GM21825 (cell line): ENCODE data around the gene ATP10A.

Experiments
- ATAC-seq: cut with Tn5 transposase; IDR thresholded peaks from one replicate; pipeline ENCODE4 v1.9.1; 2021; ENCODE audit warnings: mild to moderate bottlenecking, moderate library complexity; ENCODE audit not compliant: unreplicated experiment

The ATP10A gene

DNA sequence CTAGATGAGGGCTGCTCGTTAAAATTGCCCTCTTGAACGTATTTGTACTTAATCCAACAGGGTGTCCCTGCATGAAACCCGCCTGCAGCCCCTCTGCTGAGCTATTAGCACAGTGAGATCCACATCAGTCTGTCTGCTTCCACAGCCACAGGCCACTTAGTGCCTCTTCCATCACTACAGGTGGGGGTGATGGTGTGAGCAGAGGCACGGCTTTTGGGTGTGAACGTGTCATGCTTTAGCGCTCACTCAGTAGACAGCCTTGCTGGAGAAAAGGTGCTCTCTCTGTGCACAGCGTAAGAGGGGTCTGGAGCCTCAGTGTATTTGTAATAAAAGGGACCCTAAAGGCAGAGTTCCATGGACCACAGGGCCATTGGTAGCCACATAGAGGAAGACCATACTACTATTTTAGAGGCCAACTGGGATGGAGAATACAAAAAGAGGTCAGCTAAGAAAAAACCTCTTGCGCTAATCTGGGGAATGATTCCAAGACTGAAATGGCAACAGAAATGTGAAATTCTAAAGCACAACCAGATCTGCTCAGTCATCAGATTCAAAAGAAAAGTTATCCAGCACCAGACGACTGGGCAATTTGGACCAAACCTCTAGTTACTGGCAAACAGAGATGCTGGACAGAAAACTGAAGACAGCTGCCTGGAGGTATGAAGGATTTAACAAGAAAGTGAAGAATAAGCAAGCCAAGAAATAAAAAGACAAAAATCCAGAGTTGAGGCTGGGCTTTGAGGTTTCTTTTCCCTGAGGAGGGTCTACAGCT is 120.2 kb downstream of the ATP10A start:
- no peak for ATAC-seq

DNA sequence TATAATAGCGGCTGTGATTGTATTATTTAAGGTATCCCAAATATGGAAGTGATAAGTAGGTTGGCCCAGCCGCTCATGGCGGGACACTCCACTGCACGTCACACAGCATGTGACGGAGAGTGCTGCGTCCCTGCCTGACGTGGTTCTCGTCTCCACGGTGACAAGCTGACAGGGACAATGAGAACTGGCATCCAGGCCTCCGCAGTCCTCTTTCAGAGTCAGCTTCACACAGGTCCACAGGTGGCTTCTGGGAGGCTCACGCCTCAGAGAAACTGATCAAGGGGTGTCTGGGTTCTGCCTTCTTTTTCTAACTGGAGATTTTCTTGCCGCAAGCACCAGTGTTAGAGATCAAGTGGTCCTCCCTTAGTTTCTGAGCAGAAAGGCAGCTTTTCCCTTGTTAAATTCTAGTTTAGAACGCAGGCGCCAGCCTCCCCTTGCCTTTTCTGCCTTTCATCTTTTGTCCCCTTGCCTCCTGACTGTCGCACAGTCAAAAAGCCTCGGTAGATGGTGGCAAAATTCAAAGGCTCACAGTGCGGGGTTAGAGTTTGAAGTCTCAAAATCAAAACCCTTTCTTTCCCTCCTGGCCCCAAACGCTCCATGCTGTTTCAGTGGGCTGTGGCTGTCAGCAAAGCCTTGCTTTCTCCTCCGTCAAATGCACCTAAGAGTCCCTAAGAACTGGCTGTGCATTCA is 120.9 kb downstream of the ATP10A start:
- ATAC-seq = no peak

DNA sequence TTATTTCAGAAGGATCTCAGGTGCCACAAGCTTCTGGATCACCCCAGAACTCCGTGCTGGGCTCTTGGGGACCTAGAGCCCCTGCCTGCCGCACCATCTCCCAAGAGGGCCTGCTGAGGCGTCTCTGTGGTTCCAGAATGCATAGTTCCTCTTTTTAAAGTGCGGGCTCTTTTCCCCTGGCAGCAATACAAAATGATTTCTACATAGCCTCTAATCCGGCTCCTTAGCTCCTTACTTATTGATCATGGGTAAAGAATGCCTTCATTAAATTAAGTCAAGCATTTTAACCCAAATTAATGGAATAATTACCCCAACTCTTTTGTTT is 121.9 kb downstream of the ATP10A start:
- no peak for ATAC-seq

DNA sequence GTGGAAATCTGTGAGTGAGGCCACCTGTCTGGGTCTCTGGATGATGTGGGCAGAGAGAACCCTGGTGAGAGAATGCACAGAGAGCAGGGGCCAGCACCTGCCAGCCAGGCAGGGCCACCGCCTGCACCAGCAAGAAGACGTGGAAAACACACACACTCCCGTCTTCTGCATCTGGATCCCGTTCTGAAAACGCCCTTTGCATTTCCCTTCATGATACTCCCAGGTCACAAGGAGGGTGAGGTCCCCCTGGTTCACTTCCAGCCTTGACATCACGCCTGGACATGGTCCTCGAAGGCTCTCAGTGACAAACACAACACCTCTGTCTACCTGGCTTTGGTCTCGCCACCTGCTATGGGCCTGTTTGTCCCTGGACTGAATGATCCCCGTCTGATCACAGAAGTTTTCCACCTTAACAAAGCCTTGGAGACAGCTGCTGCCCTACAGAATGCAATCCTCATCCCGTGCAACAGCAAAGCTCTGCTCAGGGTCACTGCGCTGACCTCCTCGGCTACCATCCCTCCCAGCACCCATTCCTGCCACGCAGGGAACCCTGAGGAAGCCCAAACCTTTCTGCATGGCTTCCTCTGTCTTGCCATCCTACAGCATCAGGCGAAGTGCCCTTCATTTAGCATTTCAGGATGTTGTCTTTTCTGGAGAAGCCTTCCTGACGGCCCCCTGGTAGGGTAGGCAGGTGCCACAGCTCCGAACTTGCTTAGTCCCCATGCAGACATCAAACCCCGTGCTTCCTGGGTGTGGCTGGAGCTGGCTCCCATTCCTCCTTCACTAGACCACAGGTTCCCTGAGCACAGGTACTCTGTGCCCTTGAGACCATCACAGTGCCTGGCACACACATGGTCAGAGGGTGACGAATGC is 122.5 kb downstream of the ATP10A start:
- ATAC-seq = no peak

DNA sequence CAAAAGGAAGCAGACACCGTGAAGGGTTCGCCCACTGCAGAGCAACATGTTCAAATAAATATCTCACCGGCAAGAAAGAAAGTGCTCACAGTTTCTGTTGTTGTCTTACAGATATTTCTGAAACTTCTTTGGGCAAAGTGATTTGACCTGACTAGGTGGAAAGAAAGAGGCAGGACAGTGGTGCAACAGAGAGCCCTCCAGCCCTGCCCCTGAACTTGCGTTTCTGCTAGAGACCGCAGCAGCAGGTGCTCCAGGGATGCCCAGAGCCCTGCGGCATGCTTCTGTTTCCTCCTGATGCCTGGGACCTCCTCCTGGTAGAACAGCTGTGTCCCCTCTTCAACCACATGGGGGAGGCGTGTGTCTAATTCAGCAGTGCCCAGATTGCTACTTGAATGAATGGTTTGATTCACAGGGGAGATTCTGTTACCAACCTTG is 123.4 kb downstream of the ATP10A start:
- peak; percentile 84 for ATAC-seq

DNA sequence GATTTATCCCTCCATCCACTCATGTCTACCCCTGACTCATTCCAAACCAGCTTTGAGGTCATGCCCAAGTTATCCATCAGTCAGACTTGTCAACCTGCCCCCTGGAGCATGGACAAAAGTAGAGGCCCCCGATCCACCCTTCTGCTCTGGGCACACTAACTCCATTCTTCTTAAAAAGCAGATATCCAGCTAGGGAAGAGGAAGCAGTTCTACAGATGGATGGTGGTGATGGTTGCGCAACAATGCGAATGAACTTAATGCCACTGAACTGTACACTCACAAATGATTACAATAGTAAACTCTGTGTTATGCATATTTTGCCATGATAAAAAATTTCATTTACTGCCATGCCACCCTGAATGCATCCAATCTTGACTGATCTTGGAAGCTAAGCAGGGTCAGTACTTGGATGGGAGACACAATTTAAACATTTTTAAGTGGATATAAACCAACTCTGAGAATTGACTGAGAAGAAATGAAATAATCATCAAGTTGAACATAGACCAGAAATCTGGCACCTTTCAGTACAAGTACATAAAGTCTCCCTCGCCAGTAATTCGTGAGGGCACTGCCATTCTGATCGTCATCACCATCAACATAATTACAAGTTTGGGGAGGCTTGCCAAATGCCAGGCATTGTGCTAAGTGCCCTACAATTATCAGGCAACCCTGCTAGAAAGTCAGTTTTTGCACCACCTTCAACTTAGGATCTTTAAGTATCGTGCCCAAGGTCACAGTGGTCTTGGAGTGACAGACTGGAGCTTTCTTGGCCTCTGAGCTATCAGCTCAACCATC is 124.8 kb downstream of the ATP10A start:
- ATAC-seq = no peak

DNA sequence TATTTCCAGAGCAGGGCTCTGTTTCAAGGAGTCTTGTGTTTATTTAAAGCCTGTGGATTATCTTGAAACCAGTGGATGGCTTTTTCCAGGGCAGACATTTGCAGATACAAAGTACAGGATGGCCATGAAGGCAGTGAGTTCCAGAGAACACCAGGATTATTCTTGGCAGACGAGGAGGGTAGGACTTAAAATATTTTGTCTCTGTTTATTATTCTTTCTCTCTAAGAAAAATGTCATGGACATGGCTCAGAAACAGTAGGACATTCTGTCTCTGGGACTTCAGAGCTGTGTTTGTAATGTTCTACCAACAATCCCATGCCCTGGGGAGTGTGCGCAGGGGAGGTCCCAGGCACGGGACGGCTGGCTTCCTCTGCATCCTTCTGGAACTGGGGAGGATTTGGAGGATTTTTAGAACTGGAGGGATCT is 125.9 kb downstream of the ATP10A start:
- no peak for ATAC-seq

DNA sequence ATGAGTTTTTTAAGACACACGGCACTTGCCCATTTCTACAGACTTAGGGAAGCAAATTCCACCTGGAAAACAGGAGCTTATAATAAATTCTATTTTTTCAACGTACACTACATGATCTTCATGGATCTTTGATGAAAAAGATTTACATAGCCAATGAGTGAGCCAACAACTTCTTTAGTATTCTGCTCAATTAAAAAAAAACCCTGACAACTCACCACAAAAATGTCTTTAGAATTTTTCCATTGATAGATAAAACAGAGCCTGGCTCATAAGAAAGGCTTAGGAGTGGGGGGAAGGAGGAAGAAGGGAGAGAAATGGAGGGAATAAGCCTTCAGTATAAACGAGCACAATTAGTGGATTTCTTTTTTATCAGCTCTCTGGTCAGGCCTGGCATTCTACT is 126.7 kb downstream of the ATP10A start:
- ATAC-seq = no peak

DNA sequence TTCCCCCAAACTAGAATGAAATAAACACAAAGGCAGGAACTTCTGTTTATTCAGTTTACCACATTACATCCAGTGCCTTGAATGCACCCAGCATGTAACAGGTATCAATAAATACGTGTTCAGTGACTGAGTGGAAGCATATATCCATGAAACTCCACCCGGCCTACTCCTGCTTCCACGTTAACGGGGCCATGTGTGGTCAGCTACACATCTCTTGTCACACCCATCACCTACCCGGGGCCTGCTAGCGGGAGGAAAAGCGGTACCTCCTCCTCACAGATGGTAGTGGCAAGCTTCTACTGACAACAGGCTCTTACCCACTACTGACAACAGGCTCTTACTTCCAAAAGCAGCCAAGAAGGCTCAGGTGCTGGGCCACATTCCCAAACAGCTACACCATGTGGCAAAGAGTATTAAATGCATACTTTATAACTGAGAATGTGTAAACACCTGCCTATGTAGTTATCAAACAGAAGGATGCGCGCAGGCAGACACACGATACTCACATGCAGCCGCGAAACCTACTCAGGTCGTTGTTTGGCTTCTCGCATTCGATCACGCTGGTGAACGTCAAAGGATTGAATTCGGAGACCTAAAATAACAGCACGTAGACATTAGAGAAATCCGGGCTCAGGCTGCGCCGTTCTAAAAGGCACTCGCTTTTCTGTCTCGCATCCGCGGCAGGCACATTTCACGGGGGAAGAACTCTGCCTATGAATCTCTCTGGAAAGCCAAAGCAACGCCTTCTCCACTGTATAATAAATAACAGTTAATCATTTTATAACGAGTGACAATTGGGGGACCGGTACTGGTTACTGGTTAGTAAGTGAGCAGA is 127.4 kb downstream of the ATP10A start:
- ATAC-seq = no peak

DNA sequence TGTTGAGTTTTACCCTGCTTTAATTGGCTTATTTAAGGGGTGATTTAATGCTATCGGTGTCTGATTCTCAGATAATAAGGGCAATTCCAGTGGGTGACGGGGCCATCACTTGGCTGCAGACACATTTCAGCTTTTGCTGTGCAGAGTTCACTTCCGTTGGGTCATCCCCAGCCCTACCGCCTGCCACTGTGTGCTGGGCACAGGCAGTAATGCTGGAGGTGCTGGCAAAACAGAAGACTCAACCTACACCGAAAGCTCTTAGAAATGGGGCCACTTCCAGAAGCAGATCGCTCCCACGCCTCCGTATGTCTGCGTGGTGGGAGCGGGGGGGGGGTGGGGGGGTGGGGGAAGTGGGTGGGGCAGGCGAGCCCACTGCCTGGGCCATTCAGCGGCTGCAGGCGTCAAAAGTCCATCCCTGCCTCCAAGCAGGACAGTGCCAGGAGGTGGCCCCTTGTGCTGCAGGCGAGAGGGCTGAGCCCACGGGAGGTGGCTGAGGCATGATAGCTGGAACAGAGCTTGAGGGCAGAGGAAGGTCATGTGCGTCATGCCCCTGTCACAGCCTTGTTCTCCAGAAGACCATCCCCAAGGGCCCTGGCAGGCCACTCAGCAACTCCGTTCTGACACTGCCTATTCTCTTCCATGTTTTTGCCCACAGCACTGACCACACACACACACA is 128.3 kb downstream of the ATP10A start:
- ATAC-seq = no peak

DNA sequence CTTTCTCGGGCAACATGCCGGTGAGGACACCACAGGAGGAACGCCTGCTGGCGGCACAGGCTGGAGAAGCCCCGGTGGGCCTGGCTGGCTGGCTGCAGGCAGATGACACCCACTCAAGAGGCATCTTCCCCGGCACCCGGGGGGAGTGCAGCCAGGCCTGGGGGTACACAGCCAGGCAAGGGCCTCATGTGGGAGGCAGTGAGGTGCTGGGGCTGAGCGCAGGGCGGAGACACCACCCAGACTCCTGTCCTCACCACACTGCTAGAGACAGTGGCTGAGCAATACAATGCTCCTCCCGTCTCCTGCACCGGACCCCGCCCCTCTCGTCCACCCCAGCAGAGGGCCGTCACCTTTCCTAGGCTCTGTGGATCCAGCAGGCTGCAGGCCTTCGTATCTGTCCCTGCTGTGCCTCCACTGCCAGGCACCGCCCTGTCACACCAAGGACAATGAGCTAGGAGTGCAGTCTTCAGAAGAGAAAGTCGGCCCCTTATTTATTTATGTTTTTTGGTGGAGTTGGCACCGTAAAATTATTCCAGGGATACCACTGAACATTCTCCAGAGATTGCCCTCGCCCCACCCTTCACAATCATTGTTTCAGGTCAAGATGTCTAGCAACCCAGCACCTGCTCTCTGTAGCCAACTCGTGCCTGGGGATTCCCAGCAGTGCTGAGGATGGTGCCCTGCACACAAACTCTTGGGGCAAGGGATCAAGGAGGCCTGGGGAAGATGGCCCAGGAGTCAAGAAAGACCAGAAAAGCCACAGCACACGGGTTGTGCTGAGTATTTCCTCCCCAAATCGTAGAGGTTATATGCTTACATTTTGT is 129.1 kb downstream of the ATP10A start:
- ATAC-seq = no peak

DNA sequence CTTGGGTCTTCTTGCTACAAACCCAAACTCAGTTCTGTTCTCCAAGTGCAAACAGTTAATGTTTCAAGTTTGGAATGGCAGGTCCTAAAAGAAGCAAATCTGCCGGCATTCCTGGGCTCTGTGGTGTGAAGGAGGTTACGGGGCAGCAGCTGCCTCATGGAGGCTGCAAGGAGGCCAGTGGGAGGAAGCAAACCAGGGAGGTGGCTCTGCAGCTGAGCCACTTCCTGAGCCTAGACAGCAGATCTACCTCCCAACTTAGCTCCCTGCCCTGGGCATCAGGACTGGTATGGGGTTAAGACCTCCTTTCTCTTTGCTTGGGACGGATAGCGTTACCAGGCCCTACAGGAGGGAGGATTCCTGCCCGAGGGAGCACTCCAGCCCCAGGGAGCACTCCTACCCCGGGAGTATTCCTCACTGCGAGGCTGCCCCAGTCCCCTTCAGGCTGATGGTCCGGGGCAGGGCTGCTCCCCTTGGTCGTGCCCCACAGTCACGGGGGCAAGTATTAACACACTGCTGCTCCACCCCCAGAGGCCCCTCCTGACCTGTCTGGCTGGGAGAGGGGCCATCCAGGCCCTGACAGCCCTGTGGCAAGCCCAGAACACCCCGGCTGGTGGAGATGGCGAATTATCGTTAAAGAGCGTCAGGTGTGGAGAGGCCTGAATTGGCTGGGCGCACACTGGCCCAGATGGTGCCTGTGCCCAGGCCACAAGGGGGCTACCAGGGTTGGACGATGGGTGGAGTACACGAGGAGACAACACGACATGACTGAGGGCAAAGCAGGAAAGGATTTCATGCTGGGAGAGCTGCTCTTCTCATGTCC is 129.9 kb downstream of the ATP10A start:
- ATAC-seq = no peak

DNA sequence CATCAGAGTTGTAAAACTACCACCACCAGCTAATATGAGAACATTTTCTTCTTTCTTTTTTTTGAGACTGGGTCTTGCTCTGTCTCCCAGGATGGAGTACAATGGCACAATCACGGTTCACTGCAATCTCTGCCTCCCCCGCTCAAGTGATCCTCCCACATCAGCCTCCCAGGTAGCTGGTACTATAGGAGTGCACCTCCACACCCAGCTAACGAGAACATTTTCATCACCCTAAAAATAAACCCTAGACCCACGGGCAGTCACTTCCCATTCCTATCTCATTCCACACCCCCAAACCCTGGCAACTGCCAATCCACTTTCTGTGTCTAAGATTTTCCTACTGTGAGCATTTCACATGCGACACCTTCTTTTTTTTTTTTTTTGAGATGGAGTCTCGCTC is 130.9 kb downstream of the ATP10A start:
- no peak for ATAC-seq

DNA sequence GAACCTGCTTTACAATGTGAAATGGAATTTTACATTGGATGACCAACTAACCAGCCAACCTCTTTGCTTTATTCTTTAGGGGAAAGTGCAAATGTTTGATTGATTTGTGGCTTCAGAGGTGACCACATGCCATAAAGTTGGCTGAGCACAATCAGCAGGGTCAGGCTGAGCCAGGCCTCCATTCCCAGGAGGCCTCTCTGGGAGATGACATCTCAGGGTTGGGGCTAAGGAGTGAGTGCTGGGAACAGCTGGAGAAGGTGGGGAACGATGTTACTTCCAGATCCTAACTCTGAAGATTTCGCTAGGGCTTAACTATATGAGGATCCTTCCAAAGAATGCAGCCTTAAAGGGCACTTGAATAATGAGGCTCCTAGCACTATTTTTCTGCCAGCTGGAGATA is 131.7 kb downstream of the ATP10A start:
- ATAC-seq = no peak

DNA sequence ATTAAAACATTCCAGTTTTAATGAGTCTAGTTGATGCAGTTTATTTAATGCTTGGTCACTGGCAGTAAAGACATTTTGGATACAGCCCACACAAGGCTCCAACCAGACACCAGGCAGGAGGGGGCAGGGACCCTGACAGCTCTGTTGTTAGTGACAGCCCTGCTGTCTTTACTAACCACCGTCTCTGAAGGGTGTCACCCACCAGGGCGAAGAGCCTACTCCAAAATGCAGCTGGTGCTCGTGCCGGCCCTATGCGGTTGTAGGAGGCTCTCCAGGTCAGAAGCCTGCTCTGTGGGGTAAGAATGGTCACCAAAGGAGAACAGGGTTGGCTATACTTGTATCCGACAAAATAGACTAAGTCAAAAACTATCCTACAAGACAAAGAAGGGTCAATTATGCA is 132.2 kb downstream of the ATP10A start:
- no peak for ATAC-seq

DNA sequence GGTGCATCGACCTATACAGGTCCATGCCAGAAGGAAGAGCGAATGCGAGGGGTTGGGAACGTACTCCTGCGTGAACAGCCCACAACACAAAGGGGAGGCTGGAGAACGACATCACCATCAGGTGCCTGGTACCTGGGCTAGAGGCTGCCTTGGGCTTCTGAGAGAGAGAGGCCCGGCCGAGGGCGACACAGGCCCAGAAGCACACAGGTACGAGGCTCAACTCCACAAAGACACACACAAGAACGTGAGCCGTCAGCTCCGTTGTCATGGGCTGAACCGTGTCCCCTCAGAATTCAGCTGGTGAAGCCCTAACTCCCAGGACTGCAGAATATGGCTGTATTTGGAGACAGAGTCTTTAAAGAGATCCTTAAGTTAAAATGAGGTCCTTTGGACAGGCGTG is 134.3 kb downstream of the ATP10A start:
- no peak for ATAC-seq

DNA sequence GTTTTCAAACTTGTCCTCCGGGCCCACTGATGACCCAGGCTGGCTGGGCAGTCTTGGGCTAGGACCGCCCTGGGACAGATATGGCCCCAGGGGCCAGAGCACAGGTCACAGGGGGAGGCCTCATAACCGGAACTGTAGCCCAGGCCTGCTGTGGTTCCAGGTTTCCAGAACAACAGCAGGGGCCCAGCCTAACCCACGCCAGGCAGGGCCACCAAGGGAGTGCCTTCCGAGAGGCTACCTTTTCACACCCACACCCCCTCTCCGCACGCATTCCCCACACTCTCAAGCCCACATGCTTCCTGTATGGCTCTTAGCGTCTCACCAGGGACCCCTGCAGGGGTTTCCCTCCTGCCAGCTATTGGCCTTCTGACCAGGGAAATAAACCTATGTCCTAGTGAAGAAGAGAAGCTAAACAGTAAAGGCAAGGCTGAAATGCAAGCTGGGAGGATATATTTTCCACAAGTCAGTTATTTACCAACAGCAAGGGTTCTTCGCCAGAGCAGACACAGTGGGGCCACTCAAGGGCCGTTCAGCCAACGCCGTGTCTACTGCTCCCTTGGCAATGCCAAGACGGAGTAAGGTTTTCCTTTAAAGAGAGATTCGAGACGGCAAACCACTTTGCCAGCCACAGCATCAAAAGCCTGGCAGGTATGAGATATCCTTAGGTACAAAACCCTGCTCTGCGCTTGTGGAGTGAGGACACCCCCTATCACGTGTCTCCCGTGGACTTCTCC is 135.1 kb downstream of the ATP10A start:
- no peak for ATAC-seq
